8988T (cell line): ENCODE results near the gene CRIM1.

Source experiments
- DNase-seq: peaks from one replicate; pipeline ENCODE4 v3.0.0; 2011

Gene CRIM1

GRCh38 chr2:36459725-36460137 is 104.2 kb downstream of the CRIM1 start:
- no peak for DNase-seq

DNA sequence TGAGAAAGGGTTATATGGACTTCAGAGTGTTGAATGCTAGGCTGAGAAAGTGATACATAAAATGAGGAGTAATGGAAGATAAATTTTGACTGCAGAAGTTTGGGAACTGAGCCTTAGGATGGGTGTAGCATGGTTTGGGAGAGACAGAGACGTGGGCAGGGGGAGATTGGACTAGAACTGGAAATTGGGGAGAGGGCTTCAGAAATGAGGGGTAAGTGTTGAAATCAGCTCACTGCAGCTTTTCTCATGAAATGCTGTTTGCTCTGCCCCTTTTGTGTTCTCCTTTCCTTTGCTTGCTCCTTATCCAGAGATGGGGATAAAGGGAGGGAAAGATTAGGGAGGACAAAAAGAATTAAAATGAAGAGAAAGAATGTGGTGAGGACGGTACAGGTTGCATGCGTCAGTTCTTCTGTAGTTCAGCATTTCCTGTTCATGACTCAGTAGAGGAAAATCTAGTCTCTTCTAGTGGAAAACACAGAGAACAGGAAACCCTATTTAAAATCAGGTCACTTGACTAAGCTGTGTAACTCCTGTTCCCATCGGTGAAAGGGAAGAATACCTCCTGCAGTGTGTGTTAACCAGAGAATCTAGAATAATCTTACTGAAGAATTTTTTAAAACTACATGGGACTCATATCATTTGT is 105.6 kb downstream of the CRIM1 start:
- DNase-seq: no peak

DNA sequence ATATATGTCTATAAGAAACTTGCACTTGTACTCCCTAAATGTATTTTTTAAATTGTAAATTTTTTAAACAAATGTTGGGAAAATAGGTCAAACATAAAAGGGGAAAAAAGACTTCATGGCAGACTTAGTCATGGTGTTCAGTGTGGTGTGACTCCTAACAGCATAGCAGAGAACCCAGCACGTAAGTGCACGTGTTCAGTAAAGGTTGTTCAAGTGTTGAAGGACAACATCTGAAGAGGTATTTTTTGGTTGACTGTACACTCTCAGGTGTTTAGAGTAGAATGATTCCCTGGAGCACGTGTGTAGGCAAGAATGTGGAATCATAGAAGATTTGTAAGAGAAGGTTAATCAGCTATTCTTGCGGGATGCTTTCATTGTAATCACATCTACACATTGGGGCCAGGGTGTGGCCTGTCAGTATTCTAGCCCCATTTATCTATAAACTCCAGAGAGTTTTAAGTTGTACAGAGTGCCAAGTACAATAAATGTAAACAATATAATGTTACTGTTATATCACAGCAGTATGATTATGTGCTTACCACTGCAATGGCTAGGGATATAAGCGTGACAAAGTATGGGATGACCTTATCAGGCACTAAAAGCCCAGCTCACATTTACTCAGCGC is 106.8 kb downstream of the CRIM1 start:
- DNase-seq: no peak

- no peak for DNase-seq
Measured at GRCh38 chr2:36463365-36463764, 107.8 kb downstream of the CRIM1 start.

DNA sequence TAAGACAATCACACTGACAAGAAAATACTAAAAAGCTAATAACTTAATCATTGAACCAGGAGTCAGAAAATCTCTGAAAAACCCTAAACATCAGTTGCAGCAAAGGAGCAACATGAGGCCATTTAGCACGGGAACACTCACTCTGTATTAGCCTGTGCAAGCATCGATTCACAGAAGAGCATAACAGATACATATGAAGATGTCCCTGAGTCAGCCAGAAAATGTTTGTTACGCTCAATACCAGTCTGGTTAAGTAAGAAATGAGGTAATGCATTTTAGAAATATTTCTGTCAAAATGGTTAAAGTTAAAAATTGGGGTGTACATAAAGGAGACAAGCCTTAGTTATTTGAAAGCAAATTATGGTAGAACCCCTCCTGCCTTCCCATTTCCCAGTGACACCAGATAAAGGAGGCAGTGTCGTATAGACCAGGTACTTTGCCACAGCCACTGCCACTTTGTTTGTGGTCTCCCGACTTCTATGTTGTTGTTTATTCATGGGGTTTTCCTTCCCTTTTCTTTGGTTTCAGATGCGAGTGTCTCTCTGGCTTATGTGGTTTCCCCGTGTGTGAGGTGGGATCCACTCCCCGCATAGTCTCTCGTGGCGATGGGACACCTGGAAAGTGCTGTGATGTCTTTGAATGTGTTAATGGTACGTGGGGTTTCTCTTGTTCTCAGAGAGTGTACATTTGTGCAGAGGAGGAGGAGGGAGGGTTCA is 108.6 kb downstream of the CRIM1 start:
- no peak for DNase-seq

- no peak for DNase-seq
Measured at GRCh38 chr2:36466135-36466534, 110.6 kb downstream of the CRIM1 start.

- DNase-seq: no peak
Measured at GRCh38 chr2:36468463-36469105, 113.0 kb downstream of the CRIM1 start.

DNA sequence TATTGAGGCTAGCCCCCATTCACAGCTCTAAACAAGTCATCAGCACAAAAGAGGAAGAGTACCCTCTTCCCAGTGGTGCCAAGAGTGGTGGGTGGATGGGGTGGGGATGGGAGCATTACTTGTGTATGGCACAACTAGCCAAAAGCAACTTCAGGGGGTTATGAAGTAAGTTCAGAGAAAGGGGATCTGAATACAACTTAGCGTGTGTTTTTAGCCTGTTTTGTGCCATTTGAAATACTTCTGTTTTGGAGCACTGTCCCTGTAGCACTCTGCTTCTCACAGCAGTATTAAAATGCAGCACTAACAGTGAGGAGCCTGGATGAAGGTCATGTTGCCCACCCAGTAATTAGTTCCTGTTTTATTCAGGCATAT is 113.5 kb downstream of the CRIM1 start:
- DNase-seq: no peak

DNA sequence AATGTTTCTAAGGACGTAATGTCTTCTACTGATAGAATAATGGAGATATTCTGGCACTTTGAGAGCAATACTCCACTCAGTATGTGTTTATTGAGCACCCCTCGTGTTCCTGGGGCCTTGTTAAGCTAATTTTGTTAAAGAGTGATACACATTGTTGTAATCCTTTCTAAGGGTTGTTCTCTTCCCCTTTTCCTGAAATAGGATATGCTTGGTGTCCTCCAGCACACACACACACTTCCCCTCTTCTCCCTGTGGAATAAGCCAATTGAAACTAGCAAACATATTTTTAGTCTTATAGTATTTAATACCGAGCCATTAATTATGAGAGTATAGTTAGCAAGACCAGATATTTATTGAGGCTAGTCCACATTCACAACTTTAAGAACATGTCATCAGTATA is 114.1 kb downstream of the CRIM1 start:
- no peak for DNase-seq

GRCh38 chr2:36473230-36473629 is 117.7 kb downstream of the CRIM1 start:
- DNase-seq: no peak

- no peak for DNase-seq
Measured at GRCh38 chr2:36476411-36476810, 120.8 kb downstream of the CRIM1 start.

DNA sequence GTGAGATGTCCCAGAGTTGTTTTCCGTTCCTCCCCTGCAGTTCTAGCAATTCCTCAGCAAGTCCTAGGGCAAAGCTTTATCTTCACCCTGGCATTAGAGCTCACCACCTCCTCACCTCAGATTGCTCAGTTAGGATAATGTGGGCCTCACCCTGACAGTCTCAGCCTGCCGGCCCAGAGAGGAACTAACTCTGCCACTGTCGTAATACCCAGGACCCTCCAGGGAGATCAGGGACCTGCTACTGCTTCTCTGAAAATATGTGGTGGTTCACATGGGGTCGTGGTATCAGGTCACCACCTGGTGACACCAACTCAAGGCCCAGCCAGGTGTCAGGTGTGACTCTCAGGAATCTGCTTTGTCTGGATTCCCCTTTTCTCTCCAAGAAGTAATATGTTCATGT is 121.7 kb downstream of the CRIM1 start:
- DNase-seq: no peak

GRCh38 chr2:36477746-36478145 is 122.2 kb downstream of the CRIM1 start:
- DNase-seq: no peak

DNA sequence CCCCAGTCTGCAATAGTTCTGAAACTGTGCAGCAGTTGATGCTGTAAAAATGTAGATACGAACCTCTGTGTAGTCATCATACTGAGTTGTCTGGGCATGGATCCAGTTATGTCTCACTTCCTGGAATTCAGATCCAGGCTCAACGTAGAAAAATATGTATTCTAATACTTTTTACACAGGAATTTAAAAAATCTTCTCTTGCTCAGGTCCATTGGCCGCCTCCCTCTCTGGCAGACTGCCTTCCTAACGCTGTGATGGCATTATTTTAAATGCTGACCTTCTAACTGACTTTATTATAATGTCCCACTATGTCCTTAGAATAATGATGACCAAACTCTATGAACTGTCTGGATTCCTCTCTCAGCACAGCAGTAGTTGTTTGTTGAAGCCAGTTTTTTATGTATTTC is 122.8 kb downstream of the CRIM1 start:
- no peak for DNase-seq

DNA sequence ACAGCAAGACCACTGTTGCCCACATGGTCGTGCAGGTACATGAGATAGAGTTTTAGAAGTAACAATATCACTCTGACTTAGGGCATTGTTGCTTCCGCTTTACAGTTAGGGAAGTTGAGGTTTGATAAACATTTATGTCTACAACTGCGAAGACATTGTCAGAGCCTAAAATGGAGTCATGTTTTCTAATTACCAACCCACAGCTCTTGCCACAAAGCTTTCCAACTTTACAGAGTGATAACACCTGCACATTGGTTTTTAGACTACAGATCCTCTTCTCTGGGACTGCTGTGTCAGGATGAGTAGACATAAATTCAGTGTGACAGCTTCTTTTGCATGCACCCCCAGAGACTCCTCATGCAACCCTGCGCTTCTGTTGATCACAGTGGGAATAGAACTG is 123.4 kb downstream of the CRIM1 start:
- no peak for DNase-seq

DNA sequence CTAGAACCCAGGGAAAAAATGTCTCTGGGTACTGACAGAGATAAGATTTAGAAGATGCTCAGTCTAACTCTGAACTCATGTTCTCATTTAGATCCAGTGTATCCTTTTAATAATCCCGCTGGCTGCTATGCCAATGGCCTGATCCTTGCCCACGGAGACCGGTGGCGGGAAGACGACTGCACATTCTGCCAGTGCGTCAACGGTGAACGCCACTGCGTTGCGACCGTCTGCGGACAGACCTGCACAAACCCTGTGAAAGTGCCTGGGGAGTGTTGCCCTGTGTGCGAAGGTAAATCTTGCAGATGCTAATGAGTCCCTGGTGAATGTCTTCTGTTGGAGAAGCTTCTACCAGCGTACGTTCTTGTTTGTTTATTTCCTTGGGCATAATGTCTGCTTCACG is 123.8 kb downstream of the CRIM1 start:
- DNase-seq: no peak

DNA sequence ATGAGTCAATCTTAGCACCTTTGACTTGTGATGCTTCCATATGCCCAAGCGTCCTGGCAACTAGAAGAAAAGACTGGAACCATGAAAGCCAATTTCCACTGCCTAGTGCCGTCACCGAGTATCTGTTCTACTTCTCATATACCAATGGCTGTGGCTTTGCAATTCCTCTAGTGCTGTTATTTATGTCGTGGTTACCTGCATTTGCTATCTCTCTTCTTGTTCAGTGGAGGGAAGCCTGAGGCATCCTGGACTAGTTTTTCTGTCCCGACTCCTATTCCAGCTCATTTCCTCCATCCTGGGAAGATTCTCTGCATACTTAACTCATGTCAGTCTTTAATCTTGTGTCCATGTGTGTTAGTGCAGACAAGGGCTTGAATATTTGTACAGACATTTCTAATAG is 124.5 kb downstream of the CRIM1 start:
- no peak for DNase-seq

DNA sequence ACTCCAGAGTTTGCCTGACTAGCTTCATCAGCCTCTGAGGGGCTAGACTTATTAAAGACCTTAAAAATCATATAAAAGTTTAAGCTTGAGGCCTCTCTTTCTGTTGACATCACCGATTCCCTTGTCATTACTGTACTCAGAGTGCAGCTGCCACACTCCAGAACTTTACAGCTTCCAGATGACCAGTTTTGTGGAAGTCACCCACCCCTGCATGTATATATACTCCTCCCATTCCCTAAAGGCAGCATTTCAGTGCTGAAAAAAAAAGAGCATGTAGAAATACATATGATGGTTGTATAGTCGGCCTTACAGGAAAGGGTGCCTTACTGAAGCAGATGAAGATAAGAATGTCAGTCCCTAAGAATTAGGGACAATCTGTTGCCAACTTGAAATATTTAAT is 125.1 kb downstream of the CRIM1 start:
- no peak for DNase-seq

GRCh38 chr2:36481709-36482108 is 126.1 kb downstream of the CRIM1 start:
- DNase-seq: no peak

GRCh38 chr2:36482576-36483214 is 127.1 kb downstream of the CRIM1 start:
- no peak for DNase-seq

GRCh38 chr2:36483290-36483689 is 127.7 kb downstream of the CRIM1 start:
- DNase-seq: no peak

GRCh38 chr2:36484454-36484853 is 128.9 kb downstream of the CRIM1 start:
- DNase-seq: no peak

DNA sequence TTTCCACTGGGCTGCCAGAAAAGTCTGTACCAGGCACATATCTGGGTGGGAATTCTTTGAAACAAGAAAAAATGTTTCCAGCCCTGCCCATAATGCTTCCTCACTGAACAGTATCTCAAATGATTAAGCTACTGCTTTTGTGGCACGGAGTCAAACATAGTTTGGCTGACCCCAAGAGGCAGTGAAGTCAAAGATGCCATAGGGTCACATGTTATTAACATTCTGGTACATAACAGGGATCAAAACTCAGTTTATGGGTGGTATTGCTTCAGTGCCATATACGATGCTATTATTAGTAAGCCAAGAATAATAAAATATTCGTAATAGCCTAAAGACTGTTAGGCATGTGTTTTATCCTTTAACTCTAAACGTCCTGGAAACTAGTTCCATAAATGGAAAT is 129.9 kb downstream of the CRIM1 start:
- DNase-seq: no peak
